GM12878 (cell line): ENCODE results near the gene RP9.

Experiments
- EP300 ChIP-seq, 2 experiments: fragments of 150-350 bp in 1 of 2; IDR thresholded peaks; 2 replicates each; pipeline ENCODE4 v1.6.1; 2011 to 2012; ENCODE audit warnings: low read depth in 2 of 2, low read length in 2 of 2, borderline replicate concordance in 1 of 2, improper control_type of control experiment in 1 of 2, inconsistent platforms in 1 of 2; ENCODE audit not compliant: control insufficient read depth in 1 of 2
- ETV6 ChIP-seq, 2 experiments: fragments of 450-650 bp in 1 of 2; IDR thresholded peaks in 1 of 2; conservative IDR thresholded peaks in 1 of 2; 2 replicates each; pipeline ENCODE4 v1.6.1; 2014; ENCODE audit warnings: antibody characterized with exemption in 1 of 2, borderline replicate concordance in 1 of 2, low read depth in 1 of 2, mild to moderate bottlenecking in 1 of 2, moderate library complexity in 1 of 2
- EZH2 ChIP-seq: IDR thresholded peaks from 2 replicates; pipeline ENCODE4 v1.6.1; 2012; ENCODE audit warnings: low read depth, mild to moderate bottlenecking, control low read depth, inconsistent platforms, low read length, borderline replicate concordance; ENCODE audit not compliant: control insufficient read depth
- MTA3 ChIP-seq: IDR thresholded peaks from 2 replicates; pipeline ENCODE4 v1.6.1; 2012; ENCODE audit warnings: low read length, inconsistent platforms, borderline replicate concordance
- POLR2A ChIP-seq: IDR thresholded peaks from 2 replicates; pipeline ENCODE4 v1.6.1; 2011; ENCODE audit warnings: low read depth, mild to moderate bottlenecking, low read length
- POLR2AphosphoS5 ChIP-seq: IDR thresholded peaks from 2 replicates; pipeline ENCODE4 v1.6.1; 2011; ENCODE audit warnings: mild to moderate bottlenecking, low read length, inconsistent platforms
- RB1 ChIP-seq: fragments of 450-650 bp; formaldehyde crosslinking; IDR thresholded peaks from 2 replicates; pipeline ENCODE4 v1.6.1; 2017; ENCODE audit warnings: mild to moderate bottlenecking, borderline replicate concordance
- REST ChIP-seq: IDR thresholded peaks from 2 replicates; pipeline ENCODE4 v1.6.1; 2012; ENCODE audit warnings: mild to moderate bottlenecking, low read depth, low read length
- SMC3 ChIP-seq: IDR thresholded peaks from 2 replicates; pipeline ENCODE4 v1.6.1; 2011; ENCODE audit warnings: low read length, improper control_type of control experiment, borderline replicate concordance
- SRF ChIP-seq, 2 experiments: IDR thresholded peaks; 2 replicates each; pipeline ENCODE4 v1.6.1; 2011; ENCODE audit warnings: low read depth in 2 of 2, low read length in 2 of 2, mild to moderate bottlenecking in 1 of 2, moderate library complexity in 1 of 2
- TAF1 ChIP-seq: IDR thresholded peaks from 2 replicates; pipeline ENCODE4 v1.6.1; 2011; ENCODE audit warnings: mild to moderate bottlenecking, low read depth, low read length, borderline replicate concordance
- ZNF24 ChIP-seq: fragments of 450-650 bp; IDR thresholded peaks from 2 replicates; pipeline ENCODE4 v1.6.1; 2017; ENCODE audit warnings: antibody characterized with exemption, mild to moderate bottlenecking
- TF ChIP-seq, protein P1 (sequence below): IDR thresholded peaks from 2 replicates; pipeline ENCODE4 v1.6.1; 2012; ENCODE audit warnings: low read depth, low read length, improper control_type of control experiment
- TF ChIP-seq, protein P2 (sequence below), 3 experiments: IDR thresholded peaks in 2 of 3; conservative IDR thresholded peaks in 1 of 3; 2 replicates each; pipeline ENCODE4 v1.5.1; 2011; ENCODE audit warnings: low read depth in 3 of 3, low read length in 3 of 3, mild to moderate bottlenecking in 3 of 3, control low read depth in 2 of 3, moderate library complexity in 2 of 3, inconsistent platforms in 1 of 3, mixed read lengths in 1 of 3; ENCODE audit not compliant: control insufficient read depth in 2 of 3, insufficient read depth in 1 of 3; ENCODE audit errors: extremely low read depth in 1 of 3

DNA sequence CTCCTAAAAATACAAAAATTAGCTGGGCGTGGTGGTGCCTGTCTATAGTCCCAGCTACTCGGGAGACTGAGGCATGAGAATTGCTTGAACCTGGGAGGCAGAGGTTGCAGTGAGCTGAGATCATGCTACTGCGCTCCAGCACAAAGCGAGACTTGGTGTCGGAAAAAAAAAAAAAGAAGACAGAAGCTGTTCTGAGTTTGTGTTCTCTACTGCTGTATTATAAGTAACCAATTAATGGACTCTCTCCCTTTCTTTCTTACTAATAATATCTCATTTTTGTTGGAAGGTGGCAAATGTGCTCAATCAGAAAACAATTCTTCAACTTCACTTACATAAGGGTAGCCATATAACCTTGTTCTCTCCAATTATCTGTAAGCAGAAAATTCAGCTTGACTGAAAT lies 54.0 kb downstream of the RP9 start:
- no peak for TF ChIP-seq SMC3
- TF ChIP-seq EP300 (IDR thresholded peaks at IDR 0.05; ENCODE audit: borderline replicate concordance in 1 of 2, control insufficient read depth in 1 of 2, low read depth in 2 of 2, low read length in 2 of 2): no peak
- no peak for TF ChIP-seq POLR2AphosphoS5
- no peak for TF ChIP-seq ETV6 (conservative IDR thresholded peaks at IDR 0.05 in 1 of 2, IDR thresholded peaks at IDR 0.05 in 1 of 2; ENCODE audit: borderline replicate concordance in 1 of 2, low read depth in 1 of 2)
- TF ChIP-seq POLR2A: no peak
- TF ChIP-seq MTA3: no peak
- TF ChIP-seq, protein P1, sequence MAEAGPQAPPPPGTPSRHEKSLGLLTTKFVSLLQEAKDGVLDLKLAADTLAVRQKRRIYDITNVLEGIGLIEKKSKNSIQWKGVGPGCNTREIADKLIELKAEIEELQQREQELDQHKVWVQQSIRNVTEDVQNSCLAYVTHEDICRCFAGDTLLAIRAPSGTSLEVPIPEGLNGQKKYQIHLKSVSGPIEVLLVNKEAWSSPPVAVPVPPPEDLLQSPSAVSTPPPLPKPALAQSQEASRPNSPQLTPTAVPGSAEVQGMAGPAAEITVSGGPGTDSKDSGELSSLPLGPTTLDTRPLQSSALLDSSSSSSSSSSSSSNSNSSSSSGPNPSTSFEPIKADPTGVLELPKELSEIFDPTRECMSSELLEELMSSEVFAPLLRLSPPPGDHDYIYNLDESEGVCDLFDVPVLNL: no peak
- TF ChIP-seq REST: no peak
- no peak for TF ChIP-seq TAF1
- TF ChIP-seq, protein P2, sequence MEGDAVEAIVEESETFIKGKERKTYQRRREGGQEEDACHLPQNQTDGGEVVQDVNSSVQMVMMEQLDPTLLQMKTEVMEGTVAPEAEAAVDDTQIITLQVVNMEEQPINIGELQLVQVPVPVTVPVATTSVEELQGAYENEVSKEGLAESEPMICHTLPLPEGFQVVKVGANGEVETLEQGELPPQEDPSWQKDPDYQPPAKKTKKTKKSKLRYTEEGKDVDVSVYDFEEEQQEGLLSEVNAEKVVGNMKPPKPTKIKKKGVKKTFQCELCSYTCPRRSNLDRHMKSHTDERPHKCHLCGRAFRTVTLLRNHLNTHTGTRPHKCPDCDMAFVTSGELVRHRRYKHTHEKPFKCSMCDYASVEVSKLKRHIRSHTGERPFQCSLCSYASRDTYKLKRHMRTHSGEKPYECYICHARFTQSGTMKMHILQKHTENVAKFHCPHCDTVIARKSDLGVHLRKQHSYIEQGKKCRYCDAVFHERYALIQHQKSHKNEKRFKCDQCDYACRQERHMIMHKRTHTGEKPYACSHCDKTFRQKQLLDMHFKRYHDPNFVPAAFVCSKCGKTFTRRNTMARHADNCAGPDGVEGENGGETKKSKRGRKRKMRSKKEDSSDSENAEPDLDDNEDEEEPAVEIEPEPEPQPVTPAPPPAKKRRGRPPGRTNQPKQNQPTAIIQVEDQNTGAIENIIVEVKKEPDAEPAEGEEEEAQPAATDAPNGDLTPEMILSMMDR (IDR thresholded peaks at IDR 0.05 in 2 of 3, conservative IDR thresholded peaks at IDR 0.05 in 1 of 3; ENCODE audit: control insufficient read depth in 2 of 3, extremely low read depth in 1 of 3, insufficient read depth in 1 of 3, low read depth in 3 of 3, low read length in 3 of 3): no peak
- TF ChIP-seq SRF (IDR thresholded peaks at IDR 0.05; ENCODE audit: low read depth in 2 of 2, low read length in 2 of 2): no peak
- no peak for TF ChIP-seq ZNF24
- TF ChIP-seq EZH2: no peak
- TF ChIP-seq RB1: no peak
